HL-60/S4 treated with phorbol 12-myristate 13-acetate at 8.2 ng/mL for 4 days and 3 days (cell line): Measurements from ENCODE around the gene LDHA.

Experiments used
- in situ Hi-C: fragments of 300-500 bp; cut with MboI; formaldehyde crosslinking; loops from 2 replicates; pipeline ENCODE4 v1.15.0; 2022; ENCODE audit warnings: low sequenced_read_pairs

Gene LDHA

GRCh38 chr11:18394275-18394927 lies at the start of gene LDHA:
Gene LDHA, plus strand, starts transcription at chr11:18394563. Its CDS starts 2,280 bp downstream, at chr11:18396843.
- in situ Hi-C loops = no loop called here

DNA sequence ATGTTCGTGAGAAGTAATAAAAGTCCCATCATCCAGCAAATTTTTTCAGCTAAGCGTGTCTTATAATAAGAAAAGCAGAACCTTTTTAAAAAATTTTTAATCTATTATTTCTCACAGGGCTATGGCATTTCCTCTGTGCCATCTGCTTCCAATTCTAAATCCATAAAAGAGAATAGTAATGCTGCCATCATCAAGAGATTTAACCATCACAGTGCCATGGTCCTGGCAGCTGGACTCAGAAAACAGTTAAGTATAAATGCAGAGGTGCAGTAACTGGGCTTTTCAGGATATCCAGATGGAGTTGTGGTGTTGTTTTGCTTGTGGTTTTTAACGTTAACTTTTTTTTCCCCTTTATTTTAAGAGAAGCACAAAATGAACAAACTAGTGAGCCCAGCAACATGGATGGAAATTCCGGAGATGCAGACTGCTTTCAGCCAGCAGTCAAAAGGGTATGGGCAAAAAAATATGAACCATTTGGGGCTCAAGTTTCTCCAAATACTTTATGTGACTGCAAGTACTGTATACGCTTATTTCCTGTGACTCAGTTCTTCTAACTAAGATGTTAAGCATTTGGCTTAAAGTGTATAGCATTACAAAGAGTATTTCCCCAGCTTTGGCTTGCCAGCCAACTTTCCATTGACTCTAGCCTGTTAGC lies 46.8 kb upstream of the LDHA start:
- in situ Hi-C loops = no loop called here

DNA sequence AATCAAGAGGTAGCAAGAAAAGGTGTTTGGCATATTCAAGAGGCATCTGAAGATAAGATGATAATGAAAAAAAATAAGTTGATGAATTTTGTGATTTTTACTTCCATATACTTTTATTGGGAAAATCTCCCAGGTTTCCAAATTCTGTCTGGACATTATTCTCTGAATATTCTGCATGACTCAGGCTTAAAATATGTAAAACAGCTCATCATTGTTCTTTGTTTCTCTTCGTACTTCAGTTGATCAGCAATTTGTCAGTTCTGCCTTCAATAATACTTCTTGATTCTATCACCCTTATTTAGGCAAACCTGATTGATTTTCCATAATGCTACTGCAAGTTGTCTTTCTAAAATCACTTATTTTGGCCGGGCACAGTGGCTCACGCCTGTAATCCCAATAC lies 41.8 kb upstream of the LDHA start:
- in situ Hi-C loops = no loop called here

GRCh38 chr11:18358646-18359045 lies 35.7 kb upstream of the LDHA start:
- in situ Hi-C loops = no loop called here

DNA sequence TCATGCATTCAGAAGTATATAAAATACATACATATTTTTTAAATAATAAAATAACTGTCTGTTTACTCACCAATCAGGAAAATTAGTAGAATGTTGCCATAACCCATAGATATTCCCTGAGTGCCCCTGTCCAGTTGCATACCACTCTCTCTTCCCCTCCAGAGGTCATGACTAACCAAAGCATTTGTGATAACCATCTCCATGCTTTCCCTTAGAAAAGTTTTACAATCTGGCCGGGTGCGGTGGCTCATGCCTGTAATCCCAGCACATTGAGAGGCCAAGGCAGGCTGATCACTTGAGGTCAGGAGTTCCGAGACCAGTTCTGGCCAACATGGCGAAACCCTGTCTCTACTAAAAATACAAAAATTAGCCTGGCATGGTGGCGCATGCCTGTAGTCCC lies 33.2 kb upstream of the LDHA start:
- in situ Hi-C loops = no loop called here

- in situ Hi-C loops = no loop called here
Measured at GRCh38 chr11:18364495-18365073, 29.8 kb upstream of the LDHA start.

- in situ Hi-C loops = no loop called here
Measured at GRCh38 chr11:18365741-18366140, 28.6 kb upstream of the LDHA start.

DNA sequence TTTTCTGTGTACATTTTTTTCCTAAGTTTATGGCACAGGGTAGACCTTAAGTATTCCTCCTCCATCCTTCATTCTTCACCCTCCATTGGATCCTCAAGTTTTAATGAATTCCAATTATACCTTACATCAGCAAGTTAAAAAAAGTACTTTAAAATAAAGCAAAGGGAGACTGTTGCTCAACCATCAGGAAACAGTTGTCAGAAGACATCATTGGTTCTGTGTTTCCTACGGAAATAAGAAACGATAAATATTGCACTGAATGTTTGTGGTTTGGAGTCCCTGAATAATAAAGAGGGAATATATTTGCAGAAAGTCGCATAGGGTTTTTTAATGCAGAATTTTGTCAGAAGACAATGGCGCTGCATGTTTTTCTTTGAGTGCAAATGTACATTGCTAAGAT lies 28.1 kb upstream of the LDHA start:
- in situ Hi-C loops = no loop called here

DNA sequence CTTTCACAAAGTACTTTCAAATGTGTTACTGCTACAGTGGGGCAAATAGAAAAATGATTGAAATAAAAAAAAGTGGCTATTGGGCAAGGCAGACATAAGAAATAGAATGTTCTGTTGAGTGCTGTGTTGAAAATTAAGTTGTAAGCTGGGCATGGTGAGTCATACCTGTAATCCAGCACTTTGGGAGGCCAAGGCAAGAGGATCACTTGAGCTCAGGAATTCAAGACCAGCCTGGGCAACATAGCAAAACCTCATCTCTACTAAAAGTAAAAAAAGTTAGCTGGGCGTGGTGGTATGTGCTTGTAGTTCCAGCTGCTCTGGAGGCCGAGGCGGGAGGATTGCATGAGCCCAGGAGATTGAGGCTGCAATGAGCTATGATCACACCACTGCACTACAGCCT lies 26.9 kb upstream of the LDHA start:
- in situ Hi-C loops = no loop called here

GRCh38 chr11:18368221-18368620 lies 26.1 kb upstream of the LDHA start:
- in situ Hi-C loops = no loop called here

DNA sequence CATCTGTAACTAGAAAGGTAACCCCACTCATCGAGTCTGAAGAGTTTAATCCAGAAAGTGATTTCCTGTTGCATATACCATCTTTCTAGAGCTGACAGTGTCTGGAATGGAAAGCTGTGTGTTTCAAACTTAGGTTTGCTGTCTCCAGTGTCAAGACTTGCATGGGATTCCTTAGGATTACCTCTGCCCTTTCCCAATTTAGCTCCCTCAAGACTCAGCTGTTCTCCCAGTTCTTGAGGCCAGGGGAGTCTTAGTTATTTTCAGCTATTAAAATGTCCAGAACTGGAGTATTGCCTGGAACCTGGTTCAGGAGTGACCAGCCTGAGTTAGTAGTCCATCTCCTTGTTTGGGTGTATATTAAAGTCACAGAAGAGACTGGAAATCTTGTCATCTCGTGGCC lies 25.0 kb upstream of the LDHA start:
- in situ Hi-C loops = no loop called here

DNA sequence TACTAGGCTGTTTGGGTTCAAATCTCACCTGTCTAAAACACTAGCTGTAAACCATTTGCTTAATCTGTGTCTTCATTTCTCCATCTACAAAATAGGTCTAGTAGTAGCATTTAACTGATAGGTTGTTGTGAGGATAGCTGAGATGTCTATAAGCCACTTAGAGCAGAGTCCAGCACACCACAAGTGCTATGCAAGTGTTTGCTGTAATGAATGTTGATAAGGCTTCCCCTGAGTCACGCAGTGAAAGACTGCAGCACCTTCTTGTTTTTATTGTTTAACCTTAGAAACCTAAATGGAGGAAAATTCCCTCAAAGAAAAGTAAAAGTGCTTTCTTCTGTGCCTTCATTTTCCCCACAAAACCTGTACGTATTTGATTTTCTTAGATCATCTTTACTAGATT lies 23.1 kb upstream of the LDHA start:
- in situ Hi-C loops = no loop called here

DNA sequence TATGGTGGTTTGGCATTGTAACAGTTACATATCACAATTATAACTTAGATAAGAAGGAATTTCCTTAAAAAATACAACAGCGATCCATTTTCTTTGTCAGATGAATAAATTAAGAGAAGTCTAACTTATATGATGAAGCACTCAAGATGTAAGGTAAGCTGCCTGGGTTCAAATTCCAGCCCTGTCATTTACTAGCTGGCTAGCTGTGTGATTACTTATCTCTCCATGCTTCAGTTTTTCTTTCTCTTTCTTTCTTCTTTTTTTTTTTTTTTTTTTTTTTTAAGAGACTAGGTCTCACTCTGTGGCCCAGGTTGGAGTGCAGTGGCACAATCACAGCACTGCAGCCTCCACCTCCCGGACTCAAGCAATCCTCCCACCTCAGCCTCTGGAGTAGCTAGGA lies 22.2 kb upstream of the LDHA start:
- in situ Hi-C loops = no loop called here

DNA sequence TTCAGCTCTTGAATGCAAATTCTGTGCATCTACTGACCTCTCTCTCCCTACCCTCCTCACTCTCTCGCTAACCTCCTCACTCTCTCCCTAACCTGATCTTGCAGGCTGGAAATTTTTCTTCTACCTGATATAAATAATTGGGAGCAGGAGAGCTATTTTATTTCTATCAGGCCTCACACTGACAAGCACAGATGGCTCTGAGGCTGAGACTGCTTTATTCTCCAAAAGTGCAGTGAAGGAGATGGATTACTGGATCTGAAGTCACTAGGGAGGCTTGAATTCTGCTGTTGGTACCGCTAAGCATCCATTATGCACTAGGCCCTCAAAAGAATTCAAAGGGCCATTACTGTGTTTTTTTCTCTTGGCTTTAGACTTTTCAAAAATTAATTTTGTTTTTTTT lies 19.4 kb upstream of the LDHA start:
- in situ Hi-C loops = no loop called here

DNA sequence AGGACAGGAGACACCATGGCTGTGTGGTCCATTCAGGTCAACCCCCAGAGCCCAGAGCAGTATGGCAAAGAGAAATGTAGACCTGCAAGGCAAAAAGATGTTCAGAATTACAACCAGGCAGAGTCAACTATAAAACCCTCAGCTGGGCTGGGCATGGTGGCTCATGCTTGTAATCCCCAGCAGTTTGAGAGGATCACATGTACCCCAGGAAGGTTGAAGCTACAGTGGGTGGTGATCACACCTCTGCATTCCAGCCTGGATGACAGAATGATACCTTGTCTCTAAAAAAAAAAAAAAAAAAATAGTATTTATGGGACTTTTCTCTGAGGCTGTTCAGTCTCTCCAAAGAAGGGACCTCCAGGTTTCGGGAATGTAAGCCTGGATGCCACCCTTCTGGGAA lies 18.4 kb upstream of the LDHA start:
- in situ Hi-C loops = no loop called here

DNA sequence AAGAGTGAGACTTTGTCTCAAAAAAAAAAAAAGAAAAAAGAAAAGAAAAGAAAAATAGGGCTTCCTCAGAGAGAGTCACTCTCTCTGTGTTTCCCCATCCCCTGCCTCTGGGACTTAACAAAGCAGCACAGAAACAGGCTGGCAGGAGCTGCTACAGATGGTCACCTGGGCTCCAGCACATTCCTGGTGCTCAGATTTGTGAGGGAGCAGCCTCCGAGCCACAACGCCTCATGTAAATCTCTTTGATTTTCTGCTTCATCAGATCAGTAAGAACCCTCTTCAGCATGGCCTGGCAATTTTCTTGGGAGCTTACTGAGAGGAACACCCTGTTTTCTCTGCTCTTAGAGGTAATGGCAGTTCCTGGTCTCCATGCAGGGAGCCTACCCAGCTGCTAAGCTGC lies 15.2 kb upstream of the LDHA start:
- in situ Hi-C loops = no loop called here

DNA sequence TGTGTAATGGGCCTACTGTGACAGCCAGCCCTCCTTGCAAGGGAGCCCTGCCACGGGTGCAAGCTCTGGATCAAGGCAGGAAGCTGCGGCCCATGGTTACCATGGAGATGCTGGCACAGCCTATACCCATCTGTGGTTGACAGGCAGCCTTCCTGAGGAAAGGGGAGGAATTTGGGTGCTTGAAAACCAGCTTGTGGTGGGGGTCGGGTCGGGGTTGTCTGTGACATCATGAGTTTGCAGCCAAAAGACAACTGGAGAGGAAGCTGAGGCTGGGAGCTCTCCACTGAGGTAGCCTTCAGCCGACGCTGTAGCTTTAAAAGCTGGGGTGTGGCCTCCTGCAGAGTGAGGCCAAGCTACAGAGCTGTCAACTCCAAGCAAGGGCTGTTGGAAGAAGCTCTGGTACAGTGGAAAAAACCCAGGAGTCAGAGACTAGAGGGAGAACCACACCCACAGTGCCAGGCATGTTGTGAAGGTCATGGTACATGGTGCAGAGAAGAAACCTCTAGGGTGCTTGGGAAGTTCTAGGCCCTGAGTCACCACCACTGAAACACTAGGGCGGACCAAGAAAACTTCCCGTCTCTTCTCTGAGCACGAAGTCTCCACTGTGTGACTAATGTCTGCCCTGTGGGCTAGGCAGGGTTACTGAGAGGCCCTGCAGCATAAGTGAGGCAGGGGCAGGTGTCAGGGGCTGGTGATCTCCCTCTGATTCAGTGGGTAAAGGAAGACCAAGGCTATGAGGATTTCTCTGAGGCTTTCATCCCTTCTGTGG lies 10.8 kb upstream of the LDHA start:
- in situ Hi-C loops = no loop called here

- in situ Hi-C loops = no loop called here
Measured at GRCh38 chr11:18384157-18384641, 10.2 kb upstream of the LDHA start.

GRCh38 chr11:18390088-18390487 lies 4.3 kb upstream of the LDHA start:
- in situ Hi-C loops = no loop called here

DNA sequence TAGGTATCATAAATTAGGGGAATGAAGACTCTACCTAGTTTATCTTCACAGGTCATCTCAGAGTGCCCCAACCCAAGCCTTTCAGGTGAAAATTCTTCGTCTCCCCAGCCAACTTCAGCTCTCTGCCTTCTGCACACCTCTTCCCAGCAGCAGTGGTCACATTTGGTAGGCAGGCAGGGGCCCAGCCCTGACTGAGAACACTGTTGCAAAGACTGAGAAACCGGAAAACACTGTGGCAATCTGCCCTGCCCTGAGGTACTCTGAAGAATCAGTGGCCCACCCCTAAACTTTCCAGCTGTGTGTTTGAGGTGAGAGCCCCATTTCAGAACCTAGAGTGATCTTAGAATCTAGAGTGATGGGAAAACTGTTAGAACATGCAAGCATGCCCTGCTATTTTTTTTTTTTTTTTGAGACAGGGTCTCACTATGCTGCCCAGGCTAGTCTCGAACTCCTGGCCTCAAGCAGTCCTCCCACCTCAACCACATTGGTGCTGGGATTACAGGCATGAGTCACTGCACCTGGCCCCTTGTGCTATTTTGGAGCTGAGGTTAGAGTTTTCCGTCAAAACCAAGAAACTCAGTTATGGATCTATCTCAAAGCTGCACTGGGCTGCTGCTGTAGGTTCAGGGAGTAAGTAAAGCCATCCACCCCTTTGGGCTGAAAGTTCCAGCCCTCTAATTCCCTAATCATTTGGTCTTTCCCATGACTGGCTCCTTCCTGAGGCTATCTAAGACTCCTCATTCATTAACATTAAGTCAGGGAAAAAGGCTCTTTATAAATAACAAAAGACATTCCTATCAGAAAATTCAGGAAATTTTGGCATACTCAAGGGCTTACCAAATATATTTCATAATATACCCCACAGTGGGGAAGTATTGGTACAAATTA lies 1.7 kb upstream of the LDHA start:
- in situ Hi-C loops = no loop called here
